Lower leg skin (tissue), 3 donors: ENCODE results near the gene AP2A1.

ENCODE experiments used
- POLR2A ChIP-seq, 2 donors: fragments of 450-650 bp; IDR thresholded peaks; one replicate each; pipeline ENCODE4 v1.6.1; 2016 to 2017; ENCODE audit warnings: antibody characterized with exemption in 2 of 2, mild to moderate bottlenecking in 1 of 2, moderate library complexity in 1 of 2
- TF ChIP-seq, protein P1 (sequence below), 3 donors: fragments of 450-650 bp; IDR thresholded peaks; one replicate each; pipeline ENCODE4 v1.5.1; 2016; ENCODE audit warnings: antibody characterized with exemption in 3 of 3, mild to moderate bottlenecking in 3 of 3, moderate library complexity in 2 of 3

DNA sequence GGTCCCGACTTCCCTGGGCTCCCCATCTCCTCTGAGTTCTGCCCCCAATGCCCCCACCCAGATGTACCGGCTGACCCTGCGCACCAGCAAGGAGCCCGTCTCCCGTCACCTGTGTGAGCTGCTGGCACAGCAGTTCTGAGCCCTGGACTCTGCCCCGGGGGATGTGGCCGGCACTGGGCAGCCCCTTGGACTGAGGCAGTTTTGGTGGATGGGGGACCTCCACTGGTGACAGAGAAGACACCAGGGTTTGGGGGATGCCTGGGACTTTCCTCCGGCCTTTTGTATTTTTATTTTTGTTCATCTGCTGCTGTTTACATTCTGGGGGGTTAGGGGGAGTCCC lies 39.8 kb downstream of the AP2A1 start:
- TF ChIP-seq, protein P1, sequence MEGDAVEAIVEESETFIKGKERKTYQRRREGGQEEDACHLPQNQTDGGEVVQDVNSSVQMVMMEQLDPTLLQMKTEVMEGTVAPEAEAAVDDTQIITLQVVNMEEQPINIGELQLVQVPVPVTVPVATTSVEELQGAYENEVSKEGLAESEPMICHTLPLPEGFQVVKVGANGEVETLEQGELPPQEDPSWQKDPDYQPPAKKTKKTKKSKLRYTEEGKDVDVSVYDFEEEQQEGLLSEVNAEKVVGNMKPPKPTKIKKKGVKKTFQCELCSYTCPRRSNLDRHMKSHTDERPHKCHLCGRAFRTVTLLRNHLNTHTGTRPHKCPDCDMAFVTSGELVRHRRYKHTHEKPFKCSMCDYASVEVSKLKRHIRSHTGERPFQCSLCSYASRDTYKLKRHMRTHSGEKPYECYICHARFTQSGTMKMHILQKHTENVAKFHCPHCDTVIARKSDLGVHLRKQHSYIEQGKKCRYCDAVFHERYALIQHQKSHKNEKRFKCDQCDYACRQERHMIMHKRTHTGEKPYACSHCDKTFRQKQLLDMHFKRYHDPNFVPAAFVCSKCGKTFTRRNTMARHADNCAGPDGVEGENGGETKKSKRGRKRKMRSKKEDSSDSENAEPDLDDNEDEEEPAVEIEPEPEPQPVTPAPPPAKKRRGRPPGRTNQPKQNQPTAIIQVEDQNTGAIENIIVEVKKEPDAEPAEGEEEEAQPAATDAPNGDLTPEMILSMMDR (IDR thresholded peaks at IDR 0.05) = no peak
- no peak for TF ChIP-seq POLR2A (IDR thresholded peaks at IDR 0.05)
